B cell (primary cell): ENCODE results near the gene HDAC10. TPM values are rescaled to one million over a fixed set of nuclear protein-coding genes. Genes with fewer than 3 reads are reported as not detected.

ENCODE experiments used
- ATAC-seq: fragments of 200-7000 bp; cut with Tn5 transposase; one replicate; pipeline ENCODE4 v1.10.0; 2021; ENCODE audit warnings: low read depth, mild to moderate bottlenecking, moderate number of reproducible peaks, moderate library complexity
- CTCF ChIA-PET: fragments of 350-600 bp; sonication (Branson Sonifier 250); formaldehyde crosslinking; loops from one replicate; lab custom pipeline; 2021; ENCODE audit warnings: antibody characterized with exemption, inconsistent platforms; lab: Charles Lee
- POLR2A ChIA-PET: fragments of 350-600 bp; sonication (Branson Sonifier 250); formaldehyde crosslinking; loops from one replicate; lab custom pipeline; 2021; ENCODE audit warnings: antibody characterized with exemption; lab: Charles Lee
- DNase-seq: peaks from one replicate; pipeline ENCODE4 v3.0.0; 2013
- H2AFZ ChIP-seq: 2 replicates; pipeline ENCODE4 v1.6.1; 2012; ENCODE audit warnings: mild to moderate bottlenecking, low read depth, low read length; ENCODE audit not compliant: insufficient read depth, poor library complexity, severe bottlenecking
- H3K27ac ChIP-seq, 2 donors: 1 replicate in 1 of 2; 2 replicates in 1 of 2; pipeline ENCODE4 v1.5.1; 2012 to 2013; ENCODE audit warnings: low read length in 2 of 2, mild to moderate bottlenecking in 2 of 2, moderate library complexity in 1 of 2
- H3K27me3 ChIP-seq, 4 experiments: fragments of 200-600 bp in 1 of 4; sonication (generic) in 1 of 4; replicated peaks in 1 of 4; 1 replicate in 2 of 4; 2 replicates in 2 of 4; pipeline versions ENCODE4 v1.6.1 to v1.7.0; 2013 to 2016; ENCODE audit warnings: low read length in 3 of 4, mild to moderate bottlenecking in 2 of 4, mixed read lengths in 1 of 4, moderate library complexity in 1 of 4; ENCODE audit not compliant: insufficient read depth in 4 of 4, control insufficient read depth in 3 of 4; ENCODE audit errors: control extremely low read depth in 1 of 4
- H3K36me3 ChIP-seq, 2 experiments: replicated peaks in 1 of 2; 1 replicate in 1 of 2; 2 replicates in 1 of 2; pipeline versions ENCODE4 v1.6.1 to v1.7.1; 2013; ENCODE audit warnings: low read length in 1 of 2; ENCODE audit not compliant: insufficient read depth in 2 of 2, control insufficient read depth in 1 of 2; ENCODE audit errors: control extremely low read depth in 1 of 2, extremely low read depth in 1 of 2
- H3K4me1 ChIP-seq, 2 donors: fragments of 200-600 bp in 1 of 2; sonication (generic) in 1 of 2; 1 replicate in 1 of 2; 2 replicates in 1 of 2; pipeline versions ENCODE4 v1.5.1 to v1.6.1; 2013 to 2017; ENCODE audit warnings: low read length in 2 of 2; ENCODE audit not compliant: control insufficient read depth in 2 of 2, insufficient read depth in 2 of 2
- H3K4me2 ChIP-seq: replicated peaks from 2 replicates; pipeline ENCODE3; 2012; ENCODE audit warnings: mild to moderate bottlenecking, low read depth, low read length; ENCODE audit not compliant: poor library complexity, severe bottlenecking
- H3K4me3 ChIP-seq, 5 experiments: fragments of 200-600 bp in 1 of 5; sonication (generic) in 1 of 5; 1 replicate in 3 of 5; 2 replicates in 2 of 5; pipeline versions ENCODE4 v1.5.1 to v1.7.0; 2011 to 2016; ENCODE audit warnings: low read length in 4 of 5, mild to moderate bottlenecking in 4 of 5, low read depth in 2 of 5, control low read depth in 1 of 5, moderate library complexity in 1 of 5; ENCODE audit not compliant: insufficient read depth in 1 of 5; ENCODE audit errors: control extremely low read depth in 1 of 5, extremely low read depth in 1 of 5
- H3K79me2 ChIP-seq: fragments of 200-600 bp; sonication (generic); one replicate; pipeline ENCODE4 v1.6.0; 2016; ENCODE audit warnings: low read length; ENCODE audit not compliant: control insufficient read depth, insufficient read depth
- H3K9ac ChIP-seq: fragments of 200-600 bp; sonication (generic); 2 replicates; pipeline ENCODE4 v1.6.1; 2017; ENCODE audit warnings: mild to moderate bottlenecking, low read length, moderate library complexity
- H3K9me3 ChIP-seq, 3 donors: one replicate each; pipeline versions ENCODE4 v1.6.1 to v1.7.1; 2013; ENCODE audit warnings: low read length in 2 of 3; ENCODE audit not compliant: control insufficient read depth in 2 of 3, insufficient read depth in 1 of 3; ENCODE audit errors: control extremely low read depth in 1 of 3
- H4K20me1 ChIP-seq: 2 replicates; pipeline ENCODE4 v1.6.0; 2012; ENCODE audit warnings: mild to moderate bottlenecking, low read length; ENCODE audit not compliant: insufficient read depth, control insufficient read depth, poor library complexity, severe bottlenecking
- H3K27ac Mint-ChIP-seq: one replicate; pipeline ENCODE4 v1.8.0; 2021; ENCODE audit warnings: mixed read lengths
- H3K27me3 Mint-ChIP-seq: one replicate; pipeline ENCODE4 v1.8.0; 2021; ENCODE audit warnings: mixed read lengths
- H3K4me1 Mint-ChIP-seq: one replicate; pipeline ENCODE4 v1.8.0; 2021; ENCODE audit warnings: mixed read lengths
- H3K4me3 Mint-ChIP-seq: one replicate; pipeline ENCODE4 v1.8.0; 2021; ENCODE audit warnings: mixed read lengths
- H3K9me3 Mint-ChIP-seq: one replicate; pipeline ENCODE4 v1.8.0; 2022; ENCODE audit warnings: mixed read lengths; ENCODE audit not compliant: insufficient read depth
- EZH2 ChIP-seq: IDR thresholded peaks from 2 replicates; pipeline ENCODE4 v1.6.1; 2012; ENCODE audit warnings: borderline replicate concordance, low read depth, mild to moderate bottlenecking, moderate library complexity, low read length; ENCODE audit not compliant: insufficient read depth, poor library complexity, severe bottlenecking
- WGBS: methylation state at CpG from one replicate; pipeline ENCODE4 v1.1.5; 2013; ENCODE audit warnings: missing lambda C conversion rate; ENCODE audit not compliant: insufficient coverage; 5-methylcytosine and 5-hydroxymethylcytosine counted together
- intact Hi-C: fragments of 100-400 bp; cut with micrococcal nuclease; formaldehyde crosslinking; loops from one replicate; pipeline ENCODE4 v1.10.0; 2022
- polyA plus RNA-seq: library from polyadenylated mRNA; depleted of rRNA; stranded (reverse); fragments of >200 nt; gene quantifications from 2 replicates; pipeline ENCODE4 v1.2.3, GENCODE V29; 2012
- total RNA-seq, 2 donors: library from RNA; stranded (reverse); fragments of 120-200 nt in 1 of 2; gene quantifications; 1 replicate in 1 of 2; 2 replicates in 1 of 2; pipeline versions ENCODE4 v1.2.3 to v1.2.4, GENCODE V29; 2013 to 2022
- TF ChIP-seq, protein P1 (sequence below): fragments of 200-600 bp; IDR thresholded peaks from one replicate; pipeline ENCODE4 v1.8.0; 2022; ENCODE audit warnings: antibody characterized with exemption, mild to moderate bottlenecking

The HDAC10 gene
- total and polyA plus RNA-seq, 2 donors (not counting 1 experiment from before 2014, with no cell fraction given), result 136 to 187 TPM

GRCh38 chr22:50298937-50299784, 48.1 kb upstream of the HDAC10 start:
- 34% methylated on average over 53 of the region's 59 CpGs for WGBS
- peak overlapping the region in 3 of 5 experiments; percentile 16 to 27 (median 17) for H3K4me3 ChIP-seq
- Mint-ChIP-seq H3K4me3 (peak overlapping the region; percentile 70), H3K4me1 (peaks cover 56% of the 10 kb centered on the region), H3K27ac (peak overlapping the region; percentile 59), H3K27me3 (peaks cover 7% of the 10 kb centered on the region), H3K9me3 (no peaks in the 10 kb centered on the region)
- H3K36me3 ChIP-seq, result no peaks in the 10 kb centered on the region
- peak overlapping the region; percentile 38 for H2AFZ ChIP-seq
- DNase-seq, result peak; percentile 50
- H3K9ac ChIP-seq, result peak overlapping the region; percentile 29
- H3K9me3 ChIP-seq, result peaks cover 0 to 3% (median 0%) of the 10 kb centered on the region in 3 donors
- no peaks in the 10 kb centered on the region for H3K79me2 ChIP-seq
- no peak overlapping the region for H3K27ac ChIP-seq
- intact Hi-C loops, result no loop called here
- peak; percentile 25 for ATAC-seq
- H3K4me2 ChIP-seq, result peak overlapping the region; percentile 95
- peaks cover 51 to 56% of the 10 kb centered on the region in 2 donors for H3K4me1 ChIP-seq
- ChIA-PET CTCF (interaction anchor here (1.0 to 1.9 kb wide), 3 partner anchors 20 to 28 kb away, joined by 3 to 4 read pairs (median 3); no protein-coding TSS in a partner anchor), POLR2A (interaction anchor here (0.6 to 7.5 kb wide), 4 partner anchors 12 to 57 kb away, joined by 3 to 61 read pairs (median 4); partner anchors contain the start of gene DENND6B)
- peaks cover 0 to 10% (median 3%) of the 10 kb centered on the region in 4 experiments for H3K27me3 ChIP-seq
- H4K20me1 ChIP-seq, result no peaks in the 10 kb centered on the region
- no peak for TF ChIP-seq EZH2
- TF ChIP-seq, protein P1, sequence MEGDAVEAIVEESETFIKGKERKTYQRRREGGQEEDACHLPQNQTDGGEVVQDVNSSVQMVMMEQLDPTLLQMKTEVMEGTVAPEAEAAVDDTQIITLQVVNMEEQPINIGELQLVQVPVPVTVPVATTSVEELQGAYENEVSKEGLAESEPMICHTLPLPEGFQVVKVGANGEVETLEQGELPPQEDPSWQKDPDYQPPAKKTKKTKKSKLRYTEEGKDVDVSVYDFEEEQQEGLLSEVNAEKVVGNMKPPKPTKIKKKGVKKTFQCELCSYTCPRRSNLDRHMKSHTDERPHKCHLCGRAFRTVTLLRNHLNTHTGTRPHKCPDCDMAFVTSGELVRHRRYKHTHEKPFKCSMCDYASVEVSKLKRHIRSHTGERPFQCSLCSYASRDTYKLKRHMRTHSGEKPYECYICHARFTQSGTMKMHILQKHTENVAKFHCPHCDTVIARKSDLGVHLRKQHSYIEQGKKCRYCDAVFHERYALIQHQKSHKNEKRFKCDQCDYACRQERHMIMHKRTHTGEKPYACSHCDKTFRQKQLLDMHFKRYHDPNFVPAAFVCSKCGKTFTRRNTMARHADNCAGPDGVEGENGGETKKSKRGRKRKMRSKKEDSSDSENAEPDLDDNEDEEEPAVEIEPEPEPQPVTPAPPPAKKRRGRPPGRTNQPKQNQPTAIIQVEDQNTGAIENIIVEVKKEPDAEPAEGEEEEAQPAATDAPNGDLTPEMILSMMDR, result no peak

GRCh38 chr22:50298266-50298637, 47.2 kb upstream of the HDAC10 start:
- no peak for ATAC-seq
- Mint-ChIP-seq H3K9me3 (no peaks in the 10 kb centered on the region), H3K27me3 (peaks cover 7% of the 10 kb centered on the region), H3K27ac (no peak overlapping the region), H3K4me1 (peaks cover 50% of the 10 kb centered on the region), H3K4me3 (peak overlapping the region; percentile 47)
- H3K27ac ChIP-seq, result no peak overlapping the region
- H3K27me3 ChIP-seq, result peaks cover 0 to 13% (median 3%) of the 10 kb centered on the region in 4 experiments
- WGBS, result 90% methylated on average over 2 of the region's 4 CpGs
- no peak overlapping the region for H3K4me3 ChIP-seq
- TF ChIP-seq, protein P1, result no peak
- no peak for TF ChIP-seq EZH2
- ChIA-PET CTCF (interaction anchor here (1.0 to 1.9 kb wide), 3 partner anchors 19 to 29 kb away, joined by 3 to 4 read pairs (median 3); no protein-coding TSS in a partner anchor), POLR2A (interaction anchor here (0.7 kb wide), 1 partner anchor 26 kb away, joined by 4 read pairs; no protein-coding TSS in a partner anchor)
- DNase-seq, result no peak
- no peaks in the 10 kb centered on the region for H4K20me1 ChIP-seq
- H3K4me1 ChIP-seq, result peaks cover 51 to 56% of the 10 kb centered on the region in 2 donors
- no peak overlapping the region for H3K9ac ChIP-seq
- peaks cover 0 to 3% (median 0%) of the 10 kb centered on the region in 3 donors for H3K9me3 ChIP-seq
- no peak overlapping the region for H2AFZ ChIP-seq
- H3K36me3 ChIP-seq, result no peaks in the 10 kb centered on the region
- intact Hi-C loops, result no loop called here
- no peak overlapping the region for H3K4me2 ChIP-seq
- no peaks in the 10 kb centered on the region for H3K79me2 ChIP-seq
